H1 (cell line): ENCODE results near the gene ANAPC2.

Experiments
- BCL11A ChIP-seq, 2 experiments: IDR thresholded peaks; one replicate each; pipeline ENCODE4 v1.6.1; 2011; ENCODE audit warnings: low read depth in 2 of 2, low read length in 2 of 2, mild to moderate bottlenecking in 2 of 2
- BRCA1 ChIP-seq: IDR thresholded peaks from 2 replicates; pipeline ENCODE4 v1.6.1; 2012; ENCODE audit warnings: low read depth, low read length, improper control_type of control experiment
- CREB1 ChIP-seq: IDR thresholded peaks from 2 replicates; pipeline ENCODE4 v1.6.1; 2012; ENCODE audit warnings: inconsistent platforms
- CTCF ChIP-seq, 3 experiments: IDR thresholded peaks; 1 replicate in 2 of 3; 2 replicates in 1 of 3; pipeline versions ENCODE4 v1.5.1 to v1.6.1; 2011; ENCODE audit warnings: low read length in 3 of 3, mild to moderate bottlenecking in 3 of 3, inconsistent platforms in 2 of 3, low read depth in 1 of 3, moderate library complexity in 1 of 3; ENCODE audit not compliant: insufficient read depth in 1 of 3; ENCODE audit errors: control extremely low read depth in 1 of 3
- EP300 ChIP-seq, 2 experiments: IDR thresholded peaks; 1 replicate in 1 of 2; 2 replicates in 1 of 2; pipeline ENCODE4 v1.6.1; 2011 to 2012; ENCODE audit warnings: low read depth in 2 of 2, low read length in 2 of 2, mild to moderate bottlenecking in 2 of 2, borderline replicate concordance in 1 of 2, inconsistent platforms in 1 of 2, moderate library complexity in 1 of 2
- EZH2 ChIP-seq: fragments of 200-600 bp; sonication (generic); IDR thresholded peaks from 2 replicates; pipeline ENCODE4 v1.7.1; 2012; ENCODE audit warnings: low read depth, mild to moderate bottlenecking, moderate library complexity, low read length, inconsistent platforms; ENCODE audit not compliant: severe bottlenecking
- FOSL1 ChIP-seq: IDR thresholded peaks from 2 replicates; pipeline ENCODE4 v1.6.1; 2011; ENCODE audit warnings: mild to moderate bottlenecking, low read depth, low read length, moderate library complexity; ENCODE audit not compliant: insufficient read depth
- HDAC2 ChIP-seq, 2 experiments: fragments of 300-600 bp in 1 of 2; sonication (generic) in 1 of 2; IDR thresholded peaks; 2 replicates each; pipeline ENCODE4 v1.6.1; 2011 to 2012; ENCODE audit warnings: low read depth in 2 of 2, low read length in 2 of 2, mild to moderate bottlenecking in 2 of 2, moderate library complexity in 2 of 2, borderline replicate concordance in 1 of 2, inconsistent platforms in 1 of 2
- POLR2A ChIP-seq, 2 experiments: IDR thresholded peaks; 1 replicate in 1 of 2; 2 replicates in 1 of 2; pipeline ENCODE4 v1.6.1; 2011; ENCODE audit warnings: low read depth in 2 of 2, low read length in 2 of 2, mild to moderate bottlenecking in 2 of 2; ENCODE audit errors: control extremely low read depth in 1 of 2
- POLR2AphosphoS5 ChIP-seq: IDR thresholded peaks from 2 replicates; pipeline ENCODE4 v1.6.1; 2011; ENCODE audit warnings: low read depth, low read length
- RFX5 ChIP-seq: IDR thresholded peaks from 2 replicates; pipeline ENCODE4 v1.6.1; 2011; ENCODE audit warnings: low read depth, low read length, improper control_type of control experiment, borderline replicate concordance
- RNF2 ChIP-seq: fragments of 200-900, 300-1000 bp; sonication (generic); IDR thresholded peaks from 2 replicates; pipeline ENCODE4 v1.7.1; 2016; ENCODE audit warnings: borderline replicate concordance, low read depth, mild to moderate bottlenecking, antibody characterized with exemption, low read length; ENCODE audit not compliant: poor library complexity, severe bottlenecking; ENCODE audit errors: missing control alignments
- TBP ChIP-seq: IDR thresholded peaks from 2 replicates; pipeline ENCODE4 v1.6.1; 2011; ENCODE audit warnings: low read depth, low read length, improper control_type of control experiment
- TEAD4 ChIP-seq: IDR thresholded peaks from 2 replicates; pipeline ENCODE4 v1.6.1; 2012; ENCODE audit warnings: low read depth, low read length, inconsistent platforms, mixed read lengths

GRCh38 chr9:137215196-137215986 lies 27.0 kb upstream of the ANAPC2 start:
- TF ChIP-seq RNF2 (no peak), FOSL1 (no peak), CTCF (IDR thresholded peaks at IDR 0.05; ENCODE audit: control extremely low read depth in 1 of 3, insufficient read depth in 1 of 3, low read depth in 1 of 3, low read length in 3 of 3) (no peak), BRCA1 (no peak), HDAC2 (IDR thresholded peaks at IDR 0.05; ENCODE audit: borderline replicate concordance in 1 of 2, low read depth in 2 of 2, low read length in 2 of 2) (no peak), EP300 (IDR thresholded peaks at IDR 0.05; ENCODE audit: borderline replicate concordance in 1 of 2, low read depth in 2 of 2, low read length in 2 of 2) (no peak), RFX5 (no peak), POLR2AphosphoS5 (no peak), TEAD4 (no peak), BCL11A (IDR thresholded peaks at IDR 0.05; ENCODE audit: low read depth in 2 of 2, low read length in 2 of 2) (no peak), EZH2 (no peak), TBP (no peak), CREB1 (no peak), POLR2A (IDR thresholded peaks at IDR 0.05; ENCODE audit: control extremely low read depth in 1 of 2, low read depth in 2 of 2, low read length in 2 of 2) (no peak)
